MM.1S (cell line): ENCODE measurements around the gene ADRA2B.

ENCODE experiments used
- DNase-seq: peaks from one replicate; pipeline ENCODE4 v3.0.0-alpha.2; 2015
- H2AFZ ChIP-seq: fragments of 300-600 bp; sonication (generic); 2 replicates; pipeline ENCODE4 v1.6.0; 2016; ENCODE audit warnings: antibody characterized with exemption, low read length
- H3F3A ChIP-seq: fragments of 300-600 bp; sonication (generic); 2 replicates; pipeline ENCODE4 v1.6.1; 2016; ENCODE audit warnings: mild to moderate bottlenecking, antibody characterized with exemption, low read length, moderate library complexity, mixed read lengths; ENCODE audit not compliant: insufficient read depth
- H3K27ac ChIP-seq: fragments of 300-600 bp; sonication (generic); 2 replicates; pipeline ENCODE4 v1.5.1; 2016; ENCODE audit warnings: mild to moderate bottlenecking, low read length
- H3K27me3 ChIP-seq: fragments of 300-600 bp; sonication (generic); replicated peaks from 2 replicates; pipeline ENCODE4 v1.6.0; 2016; ENCODE audit warnings: low read length; ENCODE audit not compliant: insufficient read depth
- H3K36me3 ChIP-seq: fragments of 300-600 bp; sonication (generic); replicated peaks from 2 replicates; pipeline ENCODE4 v1.6.1; 2016; ENCODE audit warnings: mild to moderate bottlenecking, low read length, mixed read lengths; ENCODE audit not compliant: insufficient read depth
- H3K4me1 ChIP-seq: fragments of 300-600 bp; sonication (generic); 2 replicates; pipeline ENCODE4 v1.6.1; 2016; ENCODE audit warnings: low read length, mixed read lengths
- H3K4me2 ChIP-seq: fragments of 300-600 bp; sonication (generic); 2 replicates; pipeline ENCODE4 v1.6.0; 2016; ENCODE audit warnings: low read depth, low read length
- H3K4me3 ChIP-seq: fragments of 300-600 bp; sonication (generic); 2 replicates; pipeline ENCODE4 v1.5.1; 2016; ENCODE audit warnings: low read length, mixed read lengths
- H3K79me2 ChIP-seq: fragments of 300-600 bp; sonication (generic); 2 replicates; pipeline ENCODE4 v1.6.1; 2016; ENCODE audit warnings: mixed run types, low read length, mixed read lengths
- H3K9ac ChIP-seq: fragments of 300-600 bp; sonication (generic); 2 replicates; pipeline ENCODE4 v1.6.1; 2016; ENCODE audit warnings: low read length, mixed read lengths
- H3K9me2 ChIP-seq: fragments of 300-600 bp; sonication (generic); replicated peaks from 2 replicates; pipeline ENCODE4 v1.6.1; 2016; ENCODE audit warnings: mild to moderate bottlenecking, low read length, mixed read lengths; ENCODE audit not compliant: insufficient read depth
- H3K9me3 ChIP-seq: fragments of 300-600 bp; sonication (generic); replicated peaks from 2 replicates; pipeline ENCODE4 v1.6.1; 2016; ENCODE audit warnings: mild to moderate bottlenecking, low read length, mixed read lengths; ENCODE audit not compliant: insufficient read depth
- H4K20me1 ChIP-seq: fragments of 300-600 bp; sonication (generic); 2 replicates; pipeline ENCODE4 v1.6.1; 2016; ENCODE audit warnings: mild to moderate bottlenecking, low read length, moderate library complexity, mixed read lengths; ENCODE audit not compliant: insufficient read depth
- EZH2 ChIP-seq: fragments of 300-600 bp; sonication (generic); optimal IDR thresholded peaks from 2 replicates; pipeline ENCODE3; 2017; ENCODE audit warnings: low read depth, mild to moderate bottlenecking, antibody characterized with exemption, low read length, mixed read lengths
- EZH2phosphoT487 ChIP-seq: fragments of 300-600 bp; sonication (generic); IDR thresholded peaks from 2 replicates; pipeline ENCODE4 v1.6.1; 2018; ENCODE audit warnings: antibody characterized with exemption, low read length
- TF ChIP-seq, protein P1 (sequence below): fragments of 300-600 bp; sonication (generic); IDR thresholded peaks from 2 replicates; pipeline ENCODE4 v1.5.1; 2016; ENCODE audit warnings: antibody characterized with exemption, low read length, mixed read lengths

The ADRA2B gene

DNA sequence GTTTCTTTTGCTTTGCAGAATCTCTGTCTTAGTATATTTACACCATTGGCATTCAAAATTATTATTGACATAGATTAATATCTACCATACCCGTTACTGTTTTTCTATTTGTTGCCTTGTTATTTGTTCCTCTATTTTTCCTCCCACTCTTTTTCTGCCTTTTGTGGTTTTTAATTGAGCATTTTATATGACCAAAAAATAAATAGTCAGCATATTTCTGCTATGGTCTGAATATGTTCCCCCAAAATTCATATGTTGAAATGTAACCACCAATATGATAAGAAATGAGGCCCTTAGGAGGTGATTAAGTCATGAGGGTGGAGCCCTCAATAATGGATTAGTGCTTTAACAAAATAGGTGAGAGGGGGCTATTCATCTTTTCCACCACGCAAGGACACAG, 35.3 kb downstream of the ADRA2B start:
- Histone ChIP-seq H3K27ac (no peak overlapping the region), H3K36me3 (no peaks in the 10 kb centered on the region), H3K79me2 (no peaks in the 10 kb centered on the region), H3K4me1 (no peaks in the 10 kb centered on the region), H3K4me2 (no peak overlapping the region), H3K27me3 (no peaks in the 10 kb centered on the region), H3K4me3 (no peak overlapping the region), H3K9me3 (no peaks in the 10 kb centered on the region), H4K20me1 (no peaks in the 10 kb centered on the region), H3K9ac (no peak overlapping the region), H3F3A (no peaks in the 10 kb centered on the region), H2AFZ (no peak overlapping the region), H3K9me2 (no peaks in the 10 kb centered on the region)
- TF ChIP-seq EZH2phosphoT487 (no peak), EZH2 (no peak)
- TF ChIP-seq, protein P1, sequence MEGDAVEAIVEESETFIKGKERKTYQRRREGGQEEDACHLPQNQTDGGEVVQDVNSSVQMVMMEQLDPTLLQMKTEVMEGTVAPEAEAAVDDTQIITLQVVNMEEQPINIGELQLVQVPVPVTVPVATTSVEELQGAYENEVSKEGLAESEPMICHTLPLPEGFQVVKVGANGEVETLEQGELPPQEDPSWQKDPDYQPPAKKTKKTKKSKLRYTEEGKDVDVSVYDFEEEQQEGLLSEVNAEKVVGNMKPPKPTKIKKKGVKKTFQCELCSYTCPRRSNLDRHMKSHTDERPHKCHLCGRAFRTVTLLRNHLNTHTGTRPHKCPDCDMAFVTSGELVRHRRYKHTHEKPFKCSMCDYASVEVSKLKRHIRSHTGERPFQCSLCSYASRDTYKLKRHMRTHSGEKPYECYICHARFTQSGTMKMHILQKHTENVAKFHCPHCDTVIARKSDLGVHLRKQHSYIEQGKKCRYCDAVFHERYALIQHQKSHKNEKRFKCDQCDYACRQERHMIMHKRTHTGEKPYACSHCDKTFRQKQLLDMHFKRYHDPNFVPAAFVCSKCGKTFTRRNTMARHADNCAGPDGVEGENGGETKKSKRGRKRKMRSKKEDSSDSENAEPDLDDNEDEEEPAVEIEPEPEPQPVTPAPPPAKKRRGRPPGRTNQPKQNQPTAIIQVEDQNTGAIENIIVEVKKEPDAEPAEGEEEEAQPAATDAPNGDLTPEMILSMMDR: no peak
- no peak for DNase-seq

DNA sequence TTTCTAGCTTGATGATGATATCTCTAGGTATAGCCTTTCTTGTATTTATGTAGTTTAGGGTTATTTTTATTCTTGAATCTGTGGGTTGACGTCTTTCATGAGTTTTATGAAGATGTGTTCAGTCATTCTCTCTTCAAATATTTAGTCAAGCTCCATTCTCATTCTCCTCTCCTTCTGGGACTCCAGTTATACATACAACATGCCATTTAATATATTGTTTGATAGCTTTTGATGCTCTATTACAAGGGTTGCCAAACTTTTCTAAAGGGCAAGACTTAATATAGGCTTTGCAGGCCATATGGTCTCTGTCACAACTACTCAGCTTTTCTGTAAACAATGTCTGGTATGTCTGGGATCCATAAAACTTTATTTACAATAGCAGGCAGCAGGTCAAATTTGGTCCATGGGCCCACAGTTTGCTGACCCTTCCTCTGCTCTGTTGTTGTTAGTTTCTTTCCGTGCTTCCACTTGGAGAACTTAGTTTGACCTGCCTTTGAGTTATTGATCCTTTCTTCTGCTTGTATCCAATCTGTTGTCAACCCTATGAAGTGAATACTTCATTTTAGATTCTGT, 41.1 kb downstream of the ADRA2B start:
- no peaks in the 10 kb centered on the region for H3K9me2 ChIP-seq
- H3F3A ChIP-seq: no peaks in the 10 kb centered on the region
- H3K9me3 ChIP-seq: no peaks in the 10 kb centered on the region
- no peak overlapping the region for H3K9ac ChIP-seq
- H3K79me2 ChIP-seq: no peaks in the 10 kb centered on the region
- H3K27ac ChIP-seq: no peak overlapping the region
- no peaks in the 10 kb centered on the region for H3K36me3 ChIP-seq
- no peak overlapping the region for H3K4me3 ChIP-seq
- no peak for TF ChIP-seq EZH2phosphoT487
- TF ChIP-seq, protein P1: no peak
- TF ChIP-seq EZH2: no peak
- H3K4me2 ChIP-seq: no peak overlapping the region
- H3K27me3 ChIP-seq: 0 out of 2 replicates have a peak, but pooled peaks cover 4% of the 10 kb centered on the region
- H2AFZ ChIP-seq: no peak overlapping the region
- DNase-seq: no peak
- no peaks in the 10 kb centered on the region for H4K20me1 ChIP-seq
- no peaks in the 10 kb centered on the region for H3K4me1 ChIP-seq

DNA sequence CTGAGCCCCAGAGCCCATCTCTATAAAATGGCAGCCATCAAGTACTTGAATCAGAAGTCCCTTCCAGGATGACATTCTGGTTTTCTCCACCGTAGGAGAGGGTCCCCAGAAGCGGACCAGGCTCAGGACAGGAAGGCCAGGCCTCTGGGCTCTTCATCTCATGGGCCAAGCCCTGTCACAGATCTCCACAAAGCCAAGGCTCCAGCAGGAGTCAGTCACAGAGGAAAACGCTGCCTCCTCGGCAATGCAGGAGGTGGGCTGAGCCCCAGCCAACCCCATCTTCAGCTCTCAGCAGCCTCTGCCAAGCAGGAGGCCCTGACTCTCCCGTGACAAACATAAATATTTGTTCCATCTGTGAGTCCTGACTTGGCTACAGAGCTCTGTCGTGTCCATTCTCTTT, 42.2 kb downstream of the ADRA2B start:
- no peaks in the 10 kb centered on the region for H3K4me1 ChIP-seq
- no peaks in the 10 kb centered on the region for H3K36me3 ChIP-seq
- no peaks in the 10 kb centered on the region for H4K20me1 ChIP-seq
- H3K9me3 ChIP-seq: no peaks in the 10 kb centered on the region
- H3K4me2 ChIP-seq: no peak overlapping the region
- DNase-seq: no peak
- no peak overlapping the region for H3K4me3 ChIP-seq
- H3K9ac ChIP-seq: no peak overlapping the region
- H3K27ac ChIP-seq: no peak overlapping the region
- no peaks in the 10 kb centered on the region for H3F3A ChIP-seq
- no peak overlapping the region for H2AFZ ChIP-seq
- H3K9me2 ChIP-seq: no peaks in the 10 kb centered on the region
- no peaks in the 10 kb centered on the region for H3K79me2 ChIP-seq
- TF ChIP-seq, protein P1: no peak
- TF ChIP-seq EZH2 (no peak), EZH2phosphoT487 (no peak)
- H3K27me3 ChIP-seq: 0 out of 2 replicates have a peak, but pooled peaks cover 4% of the 10 kb centered on the region
